ENCODE measurements around the gene HGD.
A peak's percentile ranks its signal among the peaks of the same experiment; 100 is the strongest.

Gene HGD, protein sequence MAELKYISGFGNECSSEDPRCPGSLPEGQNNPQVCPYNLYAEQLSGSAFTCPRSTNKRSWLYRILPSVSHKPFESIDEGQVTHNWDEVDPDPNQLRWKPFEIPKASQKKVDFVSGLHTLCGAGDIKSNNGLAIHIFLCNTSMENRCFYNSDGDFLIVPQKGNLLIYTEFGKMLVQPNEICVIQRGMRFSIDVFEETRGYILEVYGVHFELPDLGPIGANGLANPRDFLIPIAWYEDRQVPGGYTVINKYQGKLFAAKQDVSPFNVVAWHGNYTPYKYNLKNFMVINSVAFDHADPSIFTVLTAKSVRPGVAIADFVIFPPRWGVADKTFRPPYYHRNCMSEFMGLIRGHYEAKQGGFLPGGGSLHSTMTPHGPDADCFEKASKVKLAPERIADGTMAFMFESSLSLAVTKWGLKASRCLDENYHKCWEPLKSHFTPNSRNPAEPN

DNA sequence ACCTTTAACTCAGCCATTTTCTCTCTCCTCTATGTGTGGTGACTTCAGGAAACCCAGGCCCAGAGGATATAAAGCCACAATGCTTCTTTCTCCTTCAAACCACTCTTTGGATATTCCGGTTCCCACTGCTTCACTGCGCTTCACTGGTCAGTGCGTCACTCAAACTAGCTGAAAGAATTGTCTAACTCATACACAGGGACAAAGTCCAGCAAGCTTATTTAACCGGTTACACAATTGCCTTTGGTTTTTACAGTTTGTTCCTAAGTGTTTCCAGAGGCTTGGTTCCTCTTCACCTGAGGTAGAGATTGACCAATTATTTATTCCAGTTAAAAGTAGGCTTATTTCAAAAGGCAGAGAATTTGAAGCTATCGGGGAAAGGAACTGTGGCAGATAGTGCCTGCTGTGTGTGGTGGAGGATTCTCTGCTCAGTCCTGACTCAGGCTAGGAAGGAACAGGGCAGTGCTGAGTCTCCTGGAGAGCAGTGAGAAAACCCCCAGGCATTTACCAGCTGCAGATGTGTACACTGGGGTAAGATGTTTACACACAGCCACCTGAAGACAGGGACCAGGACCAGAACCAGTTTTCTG lies at the start of gene HGD:
Gene HGD, minus strand, starts transcription at position 145 of the 587 bp plus-strand sequence. Its CDS starts 128 bp downstream, at position 17.
- DNase-seq: no peak

DNA sequence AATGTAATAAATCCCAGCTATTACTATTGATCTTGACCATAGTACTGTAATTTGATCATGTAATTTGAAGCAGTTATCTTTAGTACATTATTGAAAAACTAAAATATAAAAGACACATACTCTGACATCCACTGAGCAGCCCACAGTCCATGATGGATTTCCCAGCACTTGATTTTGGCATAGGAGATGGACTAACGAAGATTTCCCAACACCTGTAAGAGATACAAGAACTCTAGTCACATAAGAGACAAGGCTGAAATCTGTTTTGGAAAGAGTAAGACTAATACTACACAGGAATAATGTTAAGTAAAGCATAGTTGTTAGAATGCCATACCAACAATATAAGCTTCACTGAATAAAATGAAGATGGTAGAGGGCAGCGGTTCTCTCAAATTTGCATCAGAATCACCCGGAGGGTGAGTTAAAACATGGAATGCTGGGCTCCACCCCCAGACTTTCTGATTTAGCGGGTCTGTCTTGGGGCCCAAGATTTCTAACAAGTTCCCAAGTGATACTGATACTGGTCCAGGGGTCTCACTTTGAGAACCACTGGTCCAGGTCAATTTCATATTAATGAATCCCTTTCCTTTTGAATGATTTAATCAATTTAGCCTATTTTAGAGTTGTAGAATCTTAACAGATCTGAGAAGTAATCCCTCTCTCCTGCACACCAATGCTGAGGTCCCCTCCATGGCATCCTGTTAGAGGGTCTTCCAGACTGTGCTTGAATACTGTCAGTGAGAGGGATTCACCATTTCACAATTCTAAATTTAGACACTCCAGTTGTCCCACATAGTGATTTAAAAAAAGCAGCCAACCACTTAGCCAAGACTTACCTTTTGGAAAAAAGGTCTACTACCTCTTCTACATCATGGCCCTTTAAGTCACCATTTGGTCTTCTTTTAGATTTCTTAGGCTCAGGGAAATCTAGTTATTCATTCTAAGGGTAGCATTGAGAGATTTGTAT lies 48.8 kb upstream of the HGD start:
- DNase-seq: no peak

DNA sequence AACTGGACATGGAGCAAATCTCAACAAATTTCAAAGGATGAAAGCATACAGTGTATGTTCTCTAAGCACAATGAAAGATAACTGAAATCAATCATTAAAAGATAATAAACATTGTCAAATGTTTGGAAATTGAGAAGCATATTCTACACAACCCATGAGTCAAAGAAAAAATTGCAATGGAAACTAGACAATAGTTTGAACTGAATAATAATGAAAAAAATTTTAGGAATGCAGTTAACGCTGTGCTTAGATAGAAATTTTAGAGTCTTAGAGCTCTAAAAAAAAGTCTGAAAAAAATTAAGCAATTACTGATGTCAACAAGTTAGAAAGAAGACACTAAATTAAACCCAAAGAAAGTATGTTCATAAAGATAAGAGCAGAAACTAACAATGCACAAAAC lies 44.8 kb upstream of the HGD start:
- DNase-seq: no peak

DNA sequence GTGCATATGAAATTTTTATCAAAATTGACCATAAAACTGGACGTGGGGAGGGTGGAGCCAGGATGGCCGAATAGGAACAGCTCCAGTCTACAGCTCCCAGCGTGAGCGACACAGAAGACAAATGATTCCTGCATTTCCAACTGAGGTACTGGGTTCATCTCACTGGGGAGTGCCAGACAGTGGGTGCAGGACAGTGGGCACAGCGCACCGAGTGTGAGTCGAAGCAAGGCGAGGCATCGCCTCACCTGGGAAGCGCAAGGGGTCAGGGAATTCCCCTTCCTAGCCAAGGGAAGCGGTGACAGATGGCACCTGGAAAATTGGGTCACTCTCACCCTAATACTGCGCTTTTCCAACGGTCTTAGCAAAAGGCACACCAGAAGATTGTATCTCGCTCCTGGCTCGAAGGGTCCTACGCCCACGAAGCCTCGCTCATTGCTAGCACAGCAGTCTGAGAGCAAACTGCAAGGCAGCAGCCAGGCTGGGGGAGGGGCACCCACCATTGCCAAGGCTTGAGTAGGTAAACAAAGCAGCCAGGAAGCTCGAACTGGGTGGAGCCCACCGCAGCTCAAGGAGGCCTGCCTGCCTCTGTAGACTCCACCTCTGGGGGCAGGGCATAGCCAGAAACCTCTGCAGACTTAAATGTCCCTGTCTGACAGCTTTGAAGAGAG lies 37.3 kb upstream of the HGD start:
- peak; percentile 55 for DNase-seq

DNA sequence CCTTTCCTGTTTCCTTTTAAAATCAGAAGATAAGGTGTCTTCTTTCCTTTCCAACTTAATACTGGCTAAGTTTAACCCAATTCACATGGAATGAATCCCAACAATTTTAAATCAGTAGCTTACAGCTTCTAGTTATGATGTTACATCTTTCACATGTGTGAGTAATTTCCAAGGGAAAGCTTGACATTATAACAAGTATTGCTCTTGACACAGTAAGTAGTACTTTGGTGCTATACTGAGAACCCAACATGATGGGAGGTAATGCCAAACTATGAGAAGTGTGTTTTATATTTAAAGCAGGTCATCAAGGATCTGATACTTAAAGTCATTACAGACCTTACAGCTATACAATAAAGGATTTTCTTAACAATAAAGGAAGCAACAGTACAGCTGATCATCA lies 31.2 kb upstream of the HGD start:
- DNase-seq: no peak

DNA sequence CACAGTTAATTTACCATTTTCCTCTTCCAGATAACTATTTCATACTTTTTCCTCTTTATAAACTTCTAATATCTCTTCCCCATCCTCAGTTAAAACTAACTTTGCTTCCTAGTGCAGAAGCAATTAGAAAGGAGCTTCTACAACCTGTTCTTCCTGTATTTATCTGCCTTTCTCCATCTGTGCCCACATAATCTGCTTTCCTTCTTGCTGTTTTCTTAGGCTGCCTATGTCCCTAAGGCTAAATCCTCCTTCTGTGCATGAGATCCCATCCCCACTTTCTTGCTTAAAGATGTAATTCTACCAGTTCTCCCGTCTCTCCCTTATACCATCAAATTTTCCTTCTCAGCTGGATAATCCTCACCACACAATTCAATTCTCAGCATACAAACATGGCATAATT lies 28.3 kb upstream of the HGD start:
- DNase-seq: no peak

DNA sequence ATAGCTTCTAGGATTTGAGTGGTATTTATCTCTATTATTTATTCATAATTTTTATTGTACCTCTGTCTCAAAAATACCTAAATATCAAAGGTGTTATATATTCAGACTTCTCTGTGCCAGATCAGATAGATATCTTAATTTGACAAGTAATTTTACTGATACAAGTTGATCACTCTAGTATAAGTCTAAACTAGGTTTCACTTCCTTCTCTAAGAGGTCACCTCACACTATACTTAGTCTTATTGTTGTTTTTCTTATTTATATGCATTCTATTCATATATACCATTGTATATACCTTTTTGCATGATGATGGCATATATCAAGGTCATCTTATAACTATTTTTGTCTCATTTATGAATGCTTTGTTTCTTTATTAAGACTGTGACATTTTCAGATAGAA lies 26.4 kb upstream of the HGD start:
- no peak for DNase-seq

DNA sequence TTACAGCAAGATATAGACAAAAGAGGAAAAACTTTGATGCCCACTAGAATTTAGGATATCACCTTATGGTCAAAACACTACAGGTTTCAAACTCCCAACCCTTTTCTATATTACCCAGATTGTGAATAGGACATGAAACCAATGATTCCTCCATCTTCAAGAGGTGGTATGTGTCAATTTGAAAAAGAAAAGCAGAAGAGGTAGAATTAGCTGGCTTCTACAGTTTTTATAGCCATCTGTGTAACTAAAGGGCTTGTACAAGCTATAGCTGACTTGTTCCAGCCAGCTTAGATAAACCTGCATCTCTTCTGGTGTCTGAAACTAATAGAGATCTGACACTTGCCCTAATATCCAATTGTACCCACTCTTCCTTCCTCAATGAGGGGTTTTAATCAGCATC lies 24.9 kb upstream of the HGD start:
- no peak for DNase-seq

DNA sequence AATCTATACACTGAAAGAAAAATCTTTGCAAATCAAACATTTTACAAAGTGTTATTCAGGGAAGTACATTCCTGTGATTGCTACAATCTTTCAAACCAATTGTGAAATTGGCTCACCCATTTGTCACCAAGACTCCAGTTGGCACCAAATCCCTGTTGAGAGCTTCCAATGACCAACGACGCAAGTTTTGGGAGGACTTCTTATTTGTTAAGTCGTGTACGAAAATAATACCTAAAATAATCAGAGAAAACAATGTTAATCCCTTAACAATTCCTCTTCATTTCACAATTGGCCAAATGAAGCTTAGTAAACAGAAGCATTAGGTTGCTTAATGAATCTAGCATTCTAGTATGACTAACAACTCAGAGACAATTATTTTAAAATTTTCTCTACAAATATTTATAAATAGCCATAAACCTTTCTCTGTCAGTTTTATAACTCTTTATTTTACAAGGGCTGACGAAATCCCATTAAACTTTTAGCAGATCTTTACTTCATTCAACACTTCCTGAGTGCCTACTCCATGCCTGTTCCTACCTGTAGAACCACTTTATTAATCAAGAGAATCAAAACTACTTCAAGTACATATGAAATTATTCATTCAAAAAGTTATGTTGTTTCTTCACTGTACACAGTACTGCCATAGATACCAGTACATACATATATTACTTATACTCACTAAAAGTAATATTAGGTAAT lies 24.0 kb upstream of the HGD start:
- DNase-seq: no peak

DNA sequence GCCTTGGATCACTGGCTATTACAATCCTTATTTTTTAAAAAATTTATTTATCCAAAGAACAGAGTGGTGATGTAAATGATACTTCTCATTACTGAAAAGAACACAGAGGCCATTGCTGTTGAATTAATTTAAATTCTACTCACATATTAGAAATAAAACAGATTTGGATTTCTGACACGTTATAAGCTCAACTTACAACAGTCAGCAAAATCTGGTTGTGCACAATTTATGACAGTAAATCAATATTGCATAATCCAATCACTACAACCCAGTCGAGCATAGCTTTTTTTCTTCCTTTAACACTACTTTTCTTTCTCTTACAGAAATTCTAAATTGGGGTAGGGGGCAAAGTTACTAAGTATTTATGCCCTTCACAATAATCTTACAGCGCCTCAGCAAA lies 17.3 kb upstream of the HGD start:
- DNase-seq: no peak

DNA sequence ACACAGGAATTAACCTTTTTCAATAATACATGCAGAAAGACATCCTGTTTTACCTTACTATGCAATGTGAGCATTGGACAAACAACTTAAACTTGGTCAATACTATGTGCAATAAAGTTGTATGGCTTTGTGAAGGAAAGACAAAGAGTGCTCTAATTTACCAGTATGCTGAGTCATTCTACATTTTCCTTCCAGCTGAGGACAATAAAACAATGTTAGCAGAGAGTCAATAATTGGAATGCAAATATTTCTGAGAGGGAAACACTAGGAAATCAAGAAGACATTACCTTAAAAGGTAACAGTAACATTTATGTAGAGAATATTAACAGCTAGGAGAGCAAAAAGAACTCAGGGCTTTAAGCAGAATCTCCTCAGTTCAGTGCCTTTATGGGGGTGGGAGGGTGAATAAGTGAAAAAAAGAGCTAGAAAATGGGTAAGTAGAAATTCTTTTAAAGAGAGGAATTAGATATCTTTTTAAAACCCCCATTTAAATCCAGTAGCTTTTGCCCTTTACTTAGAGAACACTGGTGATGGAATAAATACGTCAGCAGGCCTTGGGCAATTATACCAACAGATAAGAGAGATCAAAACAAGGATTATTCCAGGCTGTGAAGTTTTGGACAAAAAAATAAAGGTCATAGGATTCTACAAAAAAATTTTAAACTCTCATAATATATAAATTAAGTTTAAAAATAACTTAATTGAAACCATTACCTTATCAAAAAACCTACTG lies 11.6 kb upstream of the HGD start:
- peak; percentile 11 for DNase-seq

DNA sequence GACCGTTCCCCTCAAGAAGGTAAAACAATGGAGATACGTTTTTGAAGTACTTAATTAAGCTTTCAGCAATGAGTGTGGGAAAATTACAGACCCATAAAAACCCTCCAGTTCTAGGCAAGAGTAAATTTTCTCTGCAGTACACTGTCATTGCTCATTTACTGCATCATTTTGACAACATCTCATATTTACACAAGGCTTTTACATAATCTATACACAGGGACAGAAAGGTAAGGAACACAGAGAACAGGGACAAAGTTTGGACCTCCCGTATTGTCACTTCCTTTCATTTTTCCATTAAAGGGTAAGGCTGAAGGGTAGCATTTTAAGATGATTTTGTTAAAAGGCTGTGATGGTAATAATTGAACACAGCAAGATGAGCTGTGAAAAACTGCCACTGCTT lies 7.4 kb upstream of the HGD start:
- no peak for DNase-seq

DNA sequence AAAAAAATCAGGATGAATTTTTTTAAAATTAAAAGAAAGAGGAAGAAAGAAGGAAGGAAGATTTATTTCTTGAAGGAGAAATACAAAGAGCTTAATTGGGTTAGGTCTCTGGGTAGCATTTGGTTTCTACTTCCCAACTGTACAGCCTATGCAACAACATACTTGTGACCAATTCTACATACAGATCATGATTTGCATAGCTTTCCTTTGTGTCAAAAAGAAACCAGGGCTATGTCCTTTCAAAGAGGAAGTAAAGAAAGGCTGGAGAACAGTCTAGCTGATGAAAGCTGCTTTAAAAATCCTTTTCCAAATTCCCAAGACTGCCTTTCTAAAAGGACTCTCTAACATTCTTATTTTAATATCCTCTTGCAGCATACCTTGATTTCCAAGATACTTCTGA lies 6.1 kb upstream of the HGD start:
- DNase-seq: no peak

DNA sequence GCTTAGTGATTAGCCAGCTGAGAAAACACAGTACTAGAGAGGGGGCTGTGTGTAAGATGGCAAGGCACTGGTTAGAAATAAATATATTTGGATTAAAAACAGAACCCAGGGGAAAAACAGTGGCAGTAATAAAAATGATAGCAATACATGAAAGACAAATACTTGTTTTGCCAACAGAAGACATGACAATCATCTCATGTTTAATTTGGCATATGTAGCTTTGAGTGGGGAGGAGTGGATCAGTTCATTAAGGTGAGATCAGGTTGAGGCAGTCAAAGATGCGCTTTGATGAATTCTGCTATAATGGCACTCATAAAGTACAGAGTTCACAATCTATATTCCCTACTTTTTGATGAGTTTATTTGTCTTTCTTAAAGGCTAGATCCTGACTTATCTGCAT lies 3.4 kb upstream of the HGD start:
- DNase-seq: no peak

DNA sequence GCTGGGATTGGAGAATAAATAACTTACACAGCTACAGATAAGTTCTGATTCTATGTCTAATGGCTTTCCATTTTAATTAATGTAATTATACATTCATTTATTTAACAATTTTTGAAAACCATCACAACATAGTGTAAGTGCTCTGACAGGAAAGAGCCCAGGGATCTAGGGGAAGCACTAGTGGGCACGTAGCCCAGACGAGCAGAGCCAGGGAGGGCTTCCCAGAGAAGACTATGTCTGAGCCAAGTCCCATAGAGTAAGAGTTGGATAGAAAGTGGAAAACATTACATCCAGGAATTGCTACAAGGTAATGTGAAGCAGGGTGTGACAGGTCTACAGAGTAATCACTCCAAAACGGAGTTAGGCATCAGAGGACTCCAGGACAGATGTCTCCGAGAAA lies 2.9 kb upstream of the HGD start:
- no peak for DNase-seq

DNA sequence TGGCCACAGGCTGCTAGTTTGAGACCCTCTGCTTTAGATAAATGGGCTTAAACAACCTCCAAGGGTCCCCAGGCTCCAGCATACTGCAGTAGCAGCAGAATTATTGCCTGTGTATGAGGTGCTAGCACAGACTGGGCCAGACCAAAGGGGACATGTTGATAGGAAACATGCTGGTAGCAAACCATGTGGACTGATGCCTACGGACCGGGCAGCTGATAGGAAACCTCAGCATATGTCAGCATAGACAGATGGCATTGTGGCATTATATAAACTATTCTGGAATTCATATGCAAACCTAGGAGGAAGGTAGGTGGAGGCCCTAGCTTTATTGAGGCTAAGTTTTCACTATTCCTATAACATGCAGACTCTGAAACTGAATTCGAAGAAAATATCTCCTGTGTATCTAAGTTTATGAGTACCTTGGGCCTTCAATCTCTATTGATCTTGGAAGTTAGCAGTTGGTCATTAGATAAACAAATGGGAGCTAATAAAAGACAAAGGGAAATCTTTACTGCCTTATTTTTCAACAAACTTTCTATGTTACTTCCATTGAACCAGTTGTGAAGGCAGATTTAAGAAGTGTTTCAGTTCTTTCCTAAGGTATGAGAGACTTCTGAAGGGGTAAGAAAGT lies 1.7 kb upstream of the HGD start:
- DNase-seq: no peak

DNA sequence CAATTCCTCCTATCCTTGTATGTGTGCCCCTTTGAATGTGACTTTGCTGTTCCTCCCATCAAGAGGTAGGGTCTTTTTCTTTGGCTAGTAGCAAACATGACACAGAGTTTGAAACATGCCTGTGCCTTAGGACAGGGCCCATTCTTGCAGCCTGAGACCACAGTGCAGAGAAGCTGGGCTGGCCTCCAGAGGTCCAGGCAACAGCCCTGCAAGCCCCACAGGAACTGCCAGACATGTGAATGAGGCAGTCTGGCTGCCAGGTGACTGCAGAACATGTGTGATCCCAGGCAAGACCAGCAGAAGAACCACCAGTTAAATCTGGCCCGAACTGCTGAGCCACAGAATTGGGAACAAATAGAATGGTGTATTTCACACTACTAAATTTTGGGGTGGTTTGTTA lies 1.2 kb upstream of the HGD start:
- no peak for DNase-seq

DNA sequence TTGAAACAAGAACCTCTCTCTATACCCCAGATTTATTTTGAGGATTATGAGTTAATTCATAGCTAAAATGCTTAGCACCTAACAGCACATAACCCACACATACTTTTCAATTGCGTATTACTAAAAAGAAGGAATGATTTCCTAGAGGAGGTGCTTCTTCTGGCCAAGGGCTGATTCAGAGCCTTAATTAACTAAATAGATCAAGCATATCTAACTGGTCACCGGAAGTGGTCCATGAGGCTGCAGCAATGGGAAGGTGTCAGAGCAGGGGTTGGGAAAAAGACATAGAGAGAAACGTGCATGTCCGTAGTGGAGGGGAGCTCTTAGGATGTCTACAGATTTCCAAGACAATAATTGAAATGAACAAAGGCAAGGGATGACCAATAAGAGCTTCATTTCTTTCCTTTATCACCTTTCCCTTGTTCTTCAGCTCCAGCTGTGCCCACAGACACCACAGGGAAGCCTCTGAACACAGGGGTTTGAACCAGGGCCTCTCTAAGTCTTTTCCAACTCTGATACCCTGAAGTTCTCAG lies 467 bp downstream of the HGD start:
- DNase-seq: no peak

DNA sequence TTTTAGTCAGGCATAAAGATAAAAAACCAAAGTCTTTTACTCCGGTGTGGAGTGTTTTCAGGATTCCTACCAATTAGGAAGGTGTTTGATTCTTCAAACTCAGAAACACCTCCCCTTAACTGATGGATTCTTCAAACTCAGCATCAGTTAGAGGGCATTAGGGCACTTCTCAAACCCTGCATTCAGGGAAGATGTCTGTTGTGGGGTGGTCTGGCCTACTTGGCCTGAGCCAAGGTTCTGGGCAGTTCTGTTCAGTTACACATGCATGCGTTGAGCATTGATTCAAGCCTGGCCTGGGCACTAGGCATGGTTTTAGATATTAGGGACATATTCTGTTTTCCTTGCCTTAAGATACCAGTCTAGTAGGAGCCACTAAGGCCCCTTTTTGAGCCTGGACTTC lies 1.0 kb downstream of the HGD start:
- no peak for DNase-seq

DNA sequence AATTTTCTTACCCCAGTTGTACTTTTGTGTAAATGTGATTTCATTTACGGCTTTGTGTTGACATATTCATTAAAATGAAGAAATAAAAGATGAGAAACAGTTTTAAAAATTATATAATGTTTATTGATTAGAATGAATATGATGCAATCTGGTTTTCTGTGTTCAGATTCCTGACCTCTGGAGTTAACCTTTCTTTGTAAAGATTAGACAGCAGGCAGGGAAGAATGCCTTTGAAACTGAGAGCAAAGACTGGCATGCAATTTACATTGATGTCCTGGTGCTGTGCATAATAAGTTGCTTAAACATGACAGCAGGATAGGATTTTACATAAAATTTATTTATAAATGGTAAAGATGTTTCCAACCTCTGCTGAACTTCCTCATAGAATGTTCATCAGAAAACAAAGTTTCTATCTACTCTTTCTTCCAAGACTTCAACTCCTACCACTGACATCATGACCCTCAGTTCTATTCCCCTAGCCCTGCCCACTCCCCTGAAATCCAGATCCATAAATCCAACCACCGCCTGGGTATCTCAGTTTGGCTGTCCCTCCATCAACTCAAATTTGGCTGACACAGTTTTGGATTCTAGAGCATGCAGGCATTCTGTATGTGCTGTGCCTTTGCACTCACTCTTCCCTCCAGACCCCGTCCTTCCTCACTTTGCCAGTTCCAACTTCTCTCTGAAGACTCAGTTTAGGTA lies 1.7 kb downstream of the HGD start:
- no peak for DNase-seq

All from NCI-H2171 treated with DMSO at 0.1 percent for 48 hours (cell line).